Choroid plexus epithelial cell (primary cell): Measurements from ENCODE around the gene SLC6A9.
A peak's percentile ranks its signal among the peaks of the same experiment; 100 is the strongest.

ENCODE experiments used
- DNase-seq: peaks from one replicate; pipeline ENCODE4 v3.0.0-alpha.2; 2010; ENCODE audit warnings: low read depth
- H3K4me3 ChIP-seq: 2 replicates; pipeline ENCODE4 v1.5.1; 2011; ENCODE audit warnings: low read depth, mild to moderate bottlenecking, control low read depth, low read length, moderate library complexity
- CTCF ChIP-seq: conservative IDR thresholded peaks from 2 replicates; pipeline ENCODE4 v1.5.1; 2011; ENCODE audit warnings: low read depth, mild to moderate bottlenecking, control low read depth, inconsistent platforms, low read length, moderate library complexity

The SLC6A9 gene

GRCh38 chr1:43979528-43980254 is 51.6 kb downstream of the SLC6A9 start:
- H3K4me3 ChIP-seq = peak overlapping the region; percentile 66
- no peak for TF ChIP-seq CTCF
- DNase-seq = peak; percentile 49

- no peak for DNase-seq
- no peak for TF ChIP-seq CTCF
- H3K4me3 ChIP-seq = peak overlapping the region; percentile 66
Observed at GRCh38 chr1:43979261-43979527, 52.1 kb downstream of the SLC6A9 start.

- peak within 1 kb of the TSS; percentile 66 for H3K4me3 ChIP-seq
- TF ChIP-seq CTCF = no peak
- DNase-seq = no peak
Observed at GRCh38 chr1:43978551-43979260, 52.6 kb downstream of the SLC6A9 start, which contains the start of gene B4GALT2. TSS of gene B4GALT2 (plus strand) at chr1:43979210. CDS start at chr1:43981161, 1,951 bp downstream.

GRCh38 chr1:43978264-43978550 is 53.1 kb downstream of the SLC6A9 start:
- peak overlapping the region; percentile 66 for H3K4me3 ChIP-seq

GRCh38 chr1:43977376-43978263 is 53.6 kb downstream of the SLC6A9 start:
- H3K4me3 ChIP-seq = no peak overlapping the region
- DNase-seq = no peak
- no peak for TF ChIP-seq CTCF

More at GRCh38 chr1:43978264-43978550, 53.1 kb downstream of the SLC6A9 start:
- no peak for DNase-seq
- no peak for TF ChIP-seq CTCF

GRCh38 chr1:43976890-43977289 is 54.4 kb downstream of the SLC6A9 start:
- no peak for TF ChIP-seq CTCF
- DNase-seq = no peak
- H3K4me3 ChIP-seq = no peak overlapping the region
